ENCODE results near the gene USH2A.

Gene USH2A

DNA sequence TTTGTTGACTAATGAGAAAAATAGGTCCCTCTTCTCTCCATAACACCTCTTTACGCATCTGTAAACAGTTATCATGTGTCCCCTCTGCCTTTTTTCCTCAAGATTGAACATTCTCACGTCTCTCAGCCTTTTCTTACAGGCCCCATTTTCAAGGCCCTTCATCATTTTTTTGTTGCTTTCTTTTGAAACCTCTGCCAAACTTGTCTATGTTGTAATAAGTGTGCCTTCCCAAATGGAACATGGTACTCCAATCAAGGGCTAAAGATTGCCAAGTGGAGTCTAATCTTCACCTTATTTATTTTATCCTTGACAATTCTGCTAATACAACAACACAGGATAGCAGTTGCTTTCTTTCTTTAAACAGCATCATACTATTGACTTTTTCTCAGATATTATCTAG, 280.3 kb downstream of the USH2A start:
- TF ChIP-seq, protein P1, sequence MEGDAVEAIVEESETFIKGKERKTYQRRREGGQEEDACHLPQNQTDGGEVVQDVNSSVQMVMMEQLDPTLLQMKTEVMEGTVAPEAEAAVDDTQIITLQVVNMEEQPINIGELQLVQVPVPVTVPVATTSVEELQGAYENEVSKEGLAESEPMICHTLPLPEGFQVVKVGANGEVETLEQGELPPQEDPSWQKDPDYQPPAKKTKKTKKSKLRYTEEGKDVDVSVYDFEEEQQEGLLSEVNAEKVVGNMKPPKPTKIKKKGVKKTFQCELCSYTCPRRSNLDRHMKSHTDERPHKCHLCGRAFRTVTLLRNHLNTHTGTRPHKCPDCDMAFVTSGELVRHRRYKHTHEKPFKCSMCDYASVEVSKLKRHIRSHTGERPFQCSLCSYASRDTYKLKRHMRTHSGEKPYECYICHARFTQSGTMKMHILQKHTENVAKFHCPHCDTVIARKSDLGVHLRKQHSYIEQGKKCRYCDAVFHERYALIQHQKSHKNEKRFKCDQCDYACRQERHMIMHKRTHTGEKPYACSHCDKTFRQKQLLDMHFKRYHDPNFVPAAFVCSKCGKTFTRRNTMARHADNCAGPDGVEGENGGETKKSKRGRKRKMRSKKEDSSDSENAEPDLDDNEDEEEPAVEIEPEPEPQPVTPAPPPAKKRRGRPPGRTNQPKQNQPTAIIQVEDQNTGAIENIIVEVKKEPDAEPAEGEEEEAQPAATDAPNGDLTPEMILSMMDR (IDR thresholded peaks at IDR 0.05; ENCODE audit: low read depth, low read length, missing control alignments) = no peak
- in situ Hi-C loops (cut with HindIII; ENCODE audit: low sequenced_read_pairs) = no loop called here
- DNase-seq (ENCODE audit: low read depth) = no peak
- no peak overlapping the region for H3K4me3 ChIP-seq (ENCODE audit: low read depth, low read length)

DNA sequence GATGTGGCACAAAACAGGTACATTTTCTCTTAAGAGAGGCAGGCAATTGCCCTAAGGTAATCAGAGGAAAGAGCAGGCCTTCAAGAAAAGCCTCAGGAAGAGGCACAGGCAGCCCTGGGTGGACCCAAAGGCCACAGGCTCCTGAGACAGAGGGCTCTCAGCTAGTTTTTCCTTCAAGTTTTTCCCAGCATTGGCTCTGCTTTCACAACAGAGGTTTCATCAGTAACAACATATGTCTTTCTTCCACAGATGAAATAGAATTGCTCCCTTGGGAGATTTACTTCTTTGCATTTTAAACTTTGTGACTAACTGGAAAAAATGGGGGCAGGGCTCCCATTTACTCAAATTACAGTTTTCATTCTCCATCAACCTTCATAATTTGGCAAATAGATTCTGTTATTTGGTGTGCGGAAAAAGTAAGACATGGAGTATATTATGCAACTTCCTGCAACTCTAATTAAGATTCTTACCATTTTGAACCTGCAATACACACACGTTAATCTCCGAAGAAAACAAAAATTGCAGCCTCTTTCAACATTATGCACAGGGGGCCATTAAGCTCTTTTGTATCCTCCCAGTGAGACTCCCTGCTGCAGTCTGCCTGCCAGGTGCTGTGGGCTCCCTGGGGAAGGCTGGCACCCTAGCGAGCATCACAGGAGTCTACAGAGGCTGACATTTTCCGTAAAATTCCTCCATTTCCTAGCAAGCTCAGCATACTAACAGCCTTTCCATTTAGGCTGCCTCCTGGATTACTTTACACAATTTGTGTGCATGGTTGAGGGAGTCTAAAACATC, 282.3 kb downstream of the USH2A start:
- H3K4me3 ChIP-seq (ENCODE audit: low read depth, low read length) = no peak overlapping the region
- in situ Hi-C loops (cut with HindIII; ENCODE audit: low sequenced_read_pairs) = no loop called here
- no peak for DNase-seq (ENCODE audit: low read depth)
- TF ChIP-seq, protein P1 (IDR thresholded peaks at IDR 0.05; ENCODE audit: low read depth, low read length, missing control alignments) = no peak

DNA sequence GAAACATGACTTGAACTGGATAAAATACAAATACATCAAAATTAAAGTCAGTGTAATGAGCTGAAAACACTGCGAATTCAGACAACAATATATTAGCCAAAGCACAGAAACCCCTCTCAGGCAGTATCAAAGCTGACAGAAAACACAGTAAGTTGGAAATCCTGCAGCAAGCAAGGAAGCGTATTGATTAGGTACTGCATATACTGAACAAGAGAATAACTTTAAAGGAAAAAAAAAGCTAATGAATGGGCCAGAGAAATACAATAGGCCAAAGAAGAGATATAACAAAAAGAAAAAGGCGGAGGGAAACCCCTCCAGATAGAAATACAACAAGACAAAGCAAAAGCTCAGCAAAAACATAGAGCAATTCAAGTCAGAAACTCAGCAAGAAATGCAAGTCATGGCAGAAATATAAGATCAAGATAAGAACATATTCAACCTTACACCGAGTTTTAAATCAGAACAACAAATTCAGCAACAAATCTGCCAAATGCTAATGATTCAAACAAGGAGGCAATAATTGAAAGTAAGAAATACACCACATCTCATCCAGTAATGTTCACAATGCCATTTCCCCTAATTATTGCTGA, 299.0 kb downstream of the USH2A start:
- DNase-seq (ENCODE audit: low read depth) = no peak
- in situ Hi-C loops (cut with HindIII; ENCODE audit: low sequenced_read_pairs) = no loop called here
- TF ChIP-seq, protein P1 (IDR thresholded peaks at IDR 0.05; ENCODE audit: low read depth, low read length, missing control alignments) = no peak
- no peak overlapping the region for H3K4me3 ChIP-seq (ENCODE audit: low read depth, low read length)

GRCh38 chr1:216123446-216124191, 299.6 kb downstream of the USH2A start:
- no peak overlapping the region for H3K4me3 ChIP-seq (ENCODE audit: low read depth, low read length)
- no peak for DNase-seq (ENCODE audit: low read depth)
- in situ Hi-C loops (cut with HindIII; ENCODE audit: low sequenced_read_pairs) = no loop called here
- TF ChIP-seq, protein P1 (IDR thresholded peaks at IDR 0.05; ENCODE audit: low read depth, low read length, missing control alignments) = no peak

DNA sequence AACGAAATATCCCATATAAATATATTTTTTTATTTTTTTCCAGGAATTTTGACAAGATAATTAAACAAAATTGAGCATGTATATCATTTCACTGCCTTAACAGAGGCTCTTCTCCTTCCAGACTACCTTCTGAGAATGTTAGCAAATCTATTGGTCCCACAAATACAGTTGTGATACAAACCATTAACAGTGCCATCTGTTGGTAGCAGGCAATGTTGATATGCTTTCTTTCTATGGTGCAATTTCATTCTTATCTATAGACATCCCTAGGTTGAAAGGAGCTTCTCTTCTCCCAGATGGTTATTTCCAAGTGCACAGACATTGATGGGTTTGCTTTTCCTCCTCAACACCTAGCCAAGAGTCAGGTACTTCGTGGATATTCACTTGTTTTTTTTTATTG, 303.6 kb downstream of the USH2A start:
- in situ Hi-C loops (cut with HindIII; ENCODE audit: low sequenced_read_pairs) = no loop called here
- TF ChIP-seq, protein P1 (IDR thresholded peaks at IDR 0.05; ENCODE audit: low read depth, low read length, missing control alignments) = peak; percentile 65

DNA sequence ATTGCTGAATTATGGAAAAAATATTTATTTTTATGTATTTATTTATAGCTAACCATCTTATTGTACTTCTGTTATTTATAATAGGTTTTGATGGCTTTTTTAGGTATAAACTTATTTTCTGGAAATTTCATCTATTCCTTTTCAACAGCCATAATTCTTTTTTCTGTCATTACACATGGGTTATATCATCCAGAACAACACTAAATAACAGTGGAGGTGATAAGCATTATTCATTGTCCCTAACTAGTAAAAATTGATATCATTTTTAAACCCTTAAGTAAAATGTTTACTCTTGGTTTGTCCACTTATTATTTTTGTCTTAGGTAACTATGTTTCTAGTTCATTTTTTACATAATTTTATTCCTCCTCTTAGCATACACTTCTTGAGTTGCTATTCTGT, 309.1 kb downstream of the USH2A start:
- no peak for DNase-seq (ENCODE audit: low read depth)
- in situ Hi-C loops (cut with HindIII; ENCODE audit: low sequenced_read_pairs) = no loop called here
- TF ChIP-seq, protein P1 (IDR thresholded peaks at IDR 0.05; ENCODE audit: low read depth, low read length, missing control alignments) = no peak
- no peak overlapping the region for H3K4me3 ChIP-seq (ENCODE audit: low read depth, low read length)

More for the DNA sequence above, 303.6 kb downstream of the USH2A start:
- H3K4me3 ChIP-seq (ENCODE audit: low read depth, low read length) = no peak overlapping the region
- DNase-seq (ENCODE audit: low read depth) = peak; percentile 23
